ENCODE data around the gene NADSYN1.

Gene NADSYN1

GRCh38 chr11:71474141-71474770 lies 21.3 kb downstream of the NADSYN1 start:
- TF ChIP-seq, protein P1, sequence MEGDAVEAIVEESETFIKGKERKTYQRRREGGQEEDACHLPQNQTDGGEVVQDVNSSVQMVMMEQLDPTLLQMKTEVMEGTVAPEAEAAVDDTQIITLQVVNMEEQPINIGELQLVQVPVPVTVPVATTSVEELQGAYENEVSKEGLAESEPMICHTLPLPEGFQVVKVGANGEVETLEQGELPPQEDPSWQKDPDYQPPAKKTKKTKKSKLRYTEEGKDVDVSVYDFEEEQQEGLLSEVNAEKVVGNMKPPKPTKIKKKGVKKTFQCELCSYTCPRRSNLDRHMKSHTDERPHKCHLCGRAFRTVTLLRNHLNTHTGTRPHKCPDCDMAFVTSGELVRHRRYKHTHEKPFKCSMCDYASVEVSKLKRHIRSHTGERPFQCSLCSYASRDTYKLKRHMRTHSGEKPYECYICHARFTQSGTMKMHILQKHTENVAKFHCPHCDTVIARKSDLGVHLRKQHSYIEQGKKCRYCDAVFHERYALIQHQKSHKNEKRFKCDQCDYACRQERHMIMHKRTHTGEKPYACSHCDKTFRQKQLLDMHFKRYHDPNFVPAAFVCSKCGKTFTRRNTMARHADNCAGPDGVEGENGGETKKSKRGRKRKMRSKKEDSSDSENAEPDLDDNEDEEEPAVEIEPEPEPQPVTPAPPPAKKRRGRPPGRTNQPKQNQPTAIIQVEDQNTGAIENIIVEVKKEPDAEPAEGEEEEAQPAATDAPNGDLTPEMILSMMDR (IDR thresholded peaks at IDR 0.05; ENCODE audit: insufficient read depth, missing control alignments), result no peak
- DNase-seq (ENCODE audit: insufficient read length, low spot score) (no peak), FAIRE-seq (no peak)

- DNase-seq (ENCODE audit: insufficient read length, low spot score) (no peak), FAIRE-seq (no peak)
- TF ChIP-seq, protein P1 (IDR thresholded peaks at IDR 0.05; ENCODE audit: insufficient read depth, missing control alignments), result no peak
Observed at GRCh38 chr11:71474771-71475483, 21.9 kb downstream of the NADSYN1 start.

DNA sequence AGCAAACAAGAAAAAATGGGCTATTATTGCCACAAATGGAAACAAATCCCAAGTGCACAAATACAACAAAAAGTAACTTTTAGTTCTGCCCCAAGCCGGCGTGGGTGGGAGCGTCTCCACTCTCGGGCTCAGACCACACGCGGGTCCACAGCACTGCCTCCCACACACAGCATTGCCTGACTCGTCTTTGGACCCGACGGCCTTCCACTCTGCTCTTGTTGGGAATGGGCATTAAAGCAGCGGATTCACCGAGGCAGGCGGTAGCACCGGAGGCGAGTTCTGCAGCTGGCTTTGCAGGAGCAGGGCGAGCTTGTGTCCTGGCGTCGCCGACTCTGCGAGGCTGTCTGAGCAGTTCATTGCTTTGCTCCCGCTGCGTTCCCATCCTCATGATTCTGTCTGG lies 23.0 kb downstream of the NADSYN1 start:
- FAIRE-seq, result no peak
- TF ChIP-seq, protein P1 (IDR thresholded peaks at IDR 0.05; ENCODE audit: insufficient read depth, missing control alignments), result no peak
- DNase-seq (ENCODE audit: insufficient read length, low spot score), result no peak

GRCh38 chr11:71476926-71477640 lies 24.1 kb downstream of the NADSYN1 start:
- DNase-seq (ENCODE audit: insufficient read length, low spot score) (no peak), FAIRE-seq (no peak)
- TF ChIP-seq, protein P1 (IDR thresholded peaks at IDR 0.05; ENCODE audit: insufficient read depth, missing control alignments), result no peak

GRCh38 chr11:71477641-71478527 lies 24.9 kb downstream of the NADSYN1 start:
- TF ChIP-seq, protein P1 (IDR thresholded peaks at IDR 0.05; ENCODE audit: insufficient read depth, missing control alignments), result no peak
- DNase-seq (ENCODE audit: insufficient read length, low spot score) (no peak), FAIRE-seq (no peak)

DNA sequence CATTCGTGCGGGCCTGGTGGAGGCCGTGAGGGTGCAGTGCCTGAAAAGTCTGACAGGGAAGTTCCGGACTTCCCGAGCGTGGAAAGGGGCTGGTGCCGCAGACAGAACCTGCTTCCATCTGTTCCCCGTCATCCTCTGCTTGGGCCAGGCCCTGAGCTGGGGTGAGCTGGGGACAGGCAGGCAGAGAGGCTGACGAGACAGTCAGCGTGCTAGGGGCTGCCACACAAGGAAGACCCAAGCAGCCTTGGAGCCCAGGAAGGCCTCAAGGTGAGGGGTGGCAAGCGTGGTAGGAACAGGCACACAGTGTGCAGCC lies 25.5 kb downstream of the NADSYN1 start:
- no peak for FAIRE-seq
- TF ChIP-seq, protein P1 (IDR thresholded peaks at IDR 0.05; ENCODE audit: insufficient read depth, missing control alignments), result no peak
- DNase-seq (ENCODE audit: insufficient read length, low spot score), result no peak
